ENCODE data around the gene MNAT1.

GRCh38 chr14:60998617-60999016 is 264.1 kb downstream of the MNAT1 start:
- TF ChIP-seq CTCF (conservative IDR thresholded peaks at IDR 0.05; ENCODE audit: low read depth in 2 of 2), result no peak
- TF ChIP-seq EZH2 (IDR thresholded peaks at IDR 0.05; ENCODE audit: low read depth, unreplicated experiment), result no peak
- no peak for TF ChIP-seq POLR2AphosphoS5 (IDR thresholded peaks at IDR 0.05; ENCODE audit: low read depth)
- no peak for TF ChIP-seq CREB1 (CRISPR knock-in tag; IDR thresholded peaks at IDR 0.05; ENCODE audit: low read depth)
- TF ChIP-seq STAT1 (IDR thresholded peaks at IDR 0.05; ENCODE audit: unreplicated experiment), result no peak
